ENCODE data around the gene PAPSS1. TPM values are rescaled to one million over a fixed set of nuclear protein-coding genes. Genes with fewer than 3 reads are reported as not detected.
"Not testable (repeated sequence)": the region's sequence is repeated elsewhere in the genome, so short reads cannot be mapped to it uniquely, and the experiment has no call there.

PAPSS1 gene
- total RNA-seq, 1 donor from 2014 or later, result 5.3 TPM

- ATAC-seq (no peak), DNase-seq (ENCODE audit: low spot score) (no peak)
These were observed 28.7 kb downstream of the PAPSS1 start for GRCh38 chr4:107691378-107691777.

- no peak for ATAC-seq
- no peak for DNase-seq (ENCODE audit: low spot score)
These were observed 30.0 kb downstream of the PAPSS1 start for GRCh38 chr4:107689912-107690587.

GRCh38 chr4:107688421-107688820 lies 31.6 kb downstream of the PAPSS1 start:
- no peak for DNase-seq (ENCODE audit: low spot score)
- ATAC-seq, result no peak

GRCh38 chr4:107685740-107686139 lies 34.3 kb downstream of the PAPSS1 start:
- no peak for ATAC-seq
- DNase-seq (ENCODE audit: low spot score), result no peak

- ATAC-seq, result peak; percentile 29
- DNase-seq (ENCODE audit: low spot score), result no peak
These were observed 36.2 kb downstream of the PAPSS1 start for GRCh38 chr4:107683873-107684272.

GRCh38 chr4:107682306-107682705 lies 37.7 kb downstream of the PAPSS1 start:
- ATAC-seq (no peak), DNase-seq (ENCODE audit: low spot score) (no peak)

GRCh38 chr4:107669068-107669467 lies 51.0 kb downstream of the PAPSS1 start:
- ATAC-seq, result peak; percentile 82
- DNase-seq (ENCODE audit: low spot score), result no peak

GRCh38 chr4:107666134-107666533 lies 53.9 kb downstream of the PAPSS1 start:
- peak; percentile 84 for ATAC-seq
- no peak for DNase-seq (ENCODE audit: low spot score)

- ATAC-seq (no peak), DNase-seq (ENCODE audit: low spot score) (no peak)
These were observed 55.0 kb downstream of the PAPSS1 start for GRCh38 chr4:107665001-107665400.

- no peak for DNase-seq (ENCODE audit: low spot score)
- ATAC-seq, result no peak
These were observed 61.4 kb downstream of the PAPSS1 start for GRCh38 chr4:107658400-107659336.

- no peak for DNase-seq (ENCODE audit: low spot score)
- no peak for ATAC-seq
These were observed 64.7 kb downstream of the PAPSS1 start for GRCh38 chr4:107655289-107655688.

- no peak for DNase-seq (ENCODE audit: low spot score)
- ATAC-seq, result no peak
These were observed 65.3 kb downstream of the PAPSS1 start for GRCh38 chr4:107654694-107655093.

- ATAC-seq; DNase-seq (ENCODE audit: low spot score): not testable (repeated sequence)
These were observed 68.6 kb downstream of the PAPSS1 start for GRCh38 chr4:107651408-107651807.

- DNase-seq (ENCODE audit: low spot score), result no peak
- peak; percentile 11 for ATAC-seq
These were observed 69.8 kb downstream of the PAPSS1 start for GRCh38 chr4:107650251-107650650.

- no peak for ATAC-seq
These were observed 71.6 kb downstream of the PAPSS1 start for GRCh38 chr4:107648178-107648991.

GRCh38 chr4:107647591-107647990 lies 72.4 kb downstream of the PAPSS1 start:
- DNase-seq (ENCODE audit: low spot score) (no peak), ATAC-seq (no peak)

More at GRCh38 chr4:107648178-107648991, 71.6 kb downstream of the PAPSS1 start:
- no peak for DNase-seq (ENCODE audit: low spot score)

GRCh38 chr4:107645604-107646003 lies 74.4 kb downstream of the PAPSS1 start:
- DNase-seq (ENCODE audit: low spot score) (no peak), ATAC-seq (no peak)

- ATAC-seq, result no peak
These were observed 77.0 kb downstream of the PAPSS1 start for GRCh38 chr4:107643021-107643420.

GRCh38 chr4:107640878-107641277 lies 79.2 kb downstream of the PAPSS1 start:
- ATAC-seq (no peak), DNase-seq (ENCODE audit: low spot score) (no peak)

More at GRCh38 chr4:107643021-107643420, 77.0 kb downstream of the PAPSS1 start:
- DNase-seq (ENCODE audit: low spot score), result no peak

- no peak for DNase-seq (ENCODE audit: low spot score)
These were observed 79.8 kb downstream of the PAPSS1 start for GRCh38 chr4:107640197-107640596.

GRCh38 chr4:107635735-107636134 lies 84.3 kb downstream of the PAPSS1 start:
- ATAC-seq (no peak), DNase-seq (ENCODE audit: low spot score) (no peak)

More at GRCh38 chr4:107640197-107640596, 79.8 kb downstream of the PAPSS1 start:
- ATAC-seq, result no peak
